Neural progenitor cell (in vitro differentiated cells): ENCODE measurements around the gene CDK4. TPM values are rescaled to one million over a fixed set of nuclear protein-coding genes. Genes with fewer than 3 reads are reported as not detected.
A peak's percentile ranks its signal among the peaks of the same experiment; 100 is the strongest.

ENCODE experiments used
- DNase-seq: peaks from one replicate; pipeline ENCODE4 v3.0.0-alpha.2; 2016; ENCODE audit warnings: low spot score
- H2AFZ ChIP-seq: fragments of 200-600 bp; sonication (generic); replicated peaks from 2 replicates; pipeline ENCODE4 v1.6.1; 2016; ENCODE audit warnings: antibody characterized with exemption
- H3F3A ChIP-seq: fragments of 200-600 bp; sonication (generic); 2 replicates; pipeline ENCODE4 v1.6.1; 2016; ENCODE audit warnings: antibody characterized with exemption, low read depth
- H3K27ac ChIP-seq: fragments of 200-600 bp; sonication (generic); 2 replicates; pipeline ENCODE4 v1.5.1; 2016; ENCODE audit warnings: mild to moderate bottlenecking
- H3K27me3 ChIP-seq: fragments of 200-600 bp; sonication (generic); 2 replicates; pipeline ENCODE4 v1.6.1; 2016; ENCODE audit warnings: mild to moderate bottlenecking, moderate library complexity
- H3K36me3 ChIP-seq: fragments of 200-600 bp; sonication (generic); 2 replicates; pipeline ENCODE4 v1.5.1; 2016
- H3K4me1 ChIP-seq: fragments of 200-600 bp; sonication (generic); 2 replicates; pipeline ENCODE4 v1.6.1; 2016; ENCODE audit warnings: mixed run types
- H3K4me2 ChIP-seq: fragments of 200-600 bp; sonication (generic); 2 replicates; pipeline ENCODE4 v1.6.1; 2016
- H3K4me3 ChIP-seq: fragments of 200-600 bp; sonication (generic); 2 replicates; pipeline ENCODE4 v1.5.1; 2016
- H3K79me2 ChIP-seq: fragments of 200-600 bp; sonication (generic); 2 replicates; pipeline ENCODE4 v1.6.1; 2016; ENCODE audit warnings: low read depth
- H3K9ac ChIP-seq: fragments of 200-600 bp; sonication (generic); 2 replicates; pipeline ENCODE4 v1.6.1; 2016
- H3K9me3 ChIP-seq: fragments of 200-600 bp; sonication (generic); 2 replicates; pipeline ENCODE4 v1.5.1; 2016; ENCODE audit warnings: low read depth
- H4K20me1 ChIP-seq: fragments of 200-600 bp; sonication (generic); 2 replicates; pipeline ENCODE4 v1.6.1; 2016; ENCODE audit warnings: low read depth
- H3K27ac Mint-ChIP-seq: 3 replicates; pipeline ENCODE4 v1.8.0; 2021; ENCODE audit warnings: mixed read lengths
- H3K27me3 Mint-ChIP-seq: 2 replicates; pipeline ENCODE4 v1.8.0; 2022; ENCODE audit warnings: low read depth, mild to moderate bottlenecking, inconsistent platforms, moderate library complexity, mixed read lengths; ENCODE audit not compliant: insufficient read depth
- H3K36me3 Mint-ChIP-seq: 3 replicates; pipeline ENCODE4 v1.8.0; 2021; ENCODE audit warnings: mixed read lengths
- H3K4me1 Mint-ChIP-seq: 3 replicates; pipeline ENCODE4 v1.8.0; 2021; ENCODE audit warnings: mixed read lengths
- H3K4me3 Mint-ChIP-seq: 3 replicates; pipeline ENCODE4 v1.8.0; 2021; ENCODE audit warnings: mild to moderate bottlenecking, moderate library complexity, mixed read lengths
- H3K9me3 Mint-ChIP-seq: 3 replicates; pipeline ENCODE4 v1.8.0; 2020; ENCODE audit warnings: mixed read lengths
- CTCF ChIP-seq: fragments of 200-600 bp; sonication (generic); IDR thresholded peaks from 2 replicates; pipeline ENCODE4 v1.5.1; 2017; ENCODE audit warnings: antibody characterized with exemption, mild to moderate bottlenecking
- EZH2 ChIP-seq: fragments of 200-600 bp; sonication (generic); IDR thresholded peaks from 2 replicates; pipeline ENCODE4 v1.6.1; 2017; ENCODE audit warnings: antibody characterized with exemption, mild to moderate bottlenecking, moderate library complexity
- EZH2phosphoT487 ChIP-seq: fragments of 200-600 bp; sonication (generic); IDR thresholded peaks from 2 replicates; pipeline ENCODE4 v1.6.1; 2017; ENCODE audit warnings: antibody characterized with exemption
- total RNA-seq: library from RNA; depleted of rRNA; stranded (reverse); fragments of >200 nt; gene quantifications from 2 replicates; pipeline ENCODE4 v1.2.3, GENCODE V29; 2015; ENCODE audit warnings: low replicate concordance

CDK4 gene
- total RNA-seq, 1 donor from 2014 or later = 169 TPM

GRCh38 chr12:57767305-57767698 lies 15.2 kb upstream of the CDK4 start:
- Histone ChIP-seq H3K36me3 (no peaks in the 10 kb centered on the region), H3K4me1 (peaks cover 24% of the 10 kb centered on the region), H3F3A (peaks cover 37% of the 10 kb centered on the region), H3K79me2 (peaks cover 8% of the 10 kb centered on the region), H2AFZ (no peak overlapping the region), H3K27ac (no peak overlapping the region), H3K9me3 (no peaks in the 10 kb centered on the region), H3K4me3 (peak overlapping the region; percentile 13), H3K27me3 (peaks cover 56% of the 10 kb centered on the region), H4K20me1 (peaks cover 32% of the 10 kb centered on the region), H3K4me2 (peak overlapping the region; percentile 79), H3K9ac (no peak overlapping the region)
- peaks cover 4% of the 10 kb centered on the region for H3K9me3 Mint-ChIP-seq
- no peak for DNase-seq
- TF ChIP-seq EZH2phosphoT487 (no peak), EZH2 (no peak), CTCF (no peak)
- H3K27ac Mint-ChIP-seq = no peak overlapping the region
- H3K36me3 Mint-ChIP-seq = peaks cover 18% of the 10 kb centered on the region
- H3K4me1 Mint-ChIP-seq = peaks cover 28% of the 10 kb centered on the region
- peaks cover 47% of the 10 kb centered on the region for H3K27me3 Mint-ChIP-seq
- no peak overlapping the region for H3K4me3 Mint-ChIP-seq

- H4K20me1 ChIP-seq = peaks cover 38% of the 10 kb centered on the region
- H2AFZ ChIP-seq = no peak within 1 kb of the TSS
- no peak within 1 kb of the TSS for H3K27ac ChIP-seq
- peak within 1 kb of the TSS; percentile 44 for H3K4me3 ChIP-seq
- Mint-ChIP-seq H3K4me3 (peak within 1 kb of the TSS; percentile 76), H3K27me3 (peaks cover 52% of the 10 kb centered on the region), H3K9me3 (peaks cover 4% of the 10 kb centered on the region), H3K36me3 (peaks cover 18% of the 10 kb centered on the region), H3K27ac (no peak within 1 kb of the TSS), H3K4me1 (peaks cover 26% of the 10 kb centered on the region)
- peaks cover 62% of the 10 kb centered on the region for H3K27me3 ChIP-seq
- H3K36me3 ChIP-seq = no peaks in the 10 kb centered on the region
- H3F3A ChIP-seq = peaks cover 31% of the 10 kb centered on the region
- TF ChIP-seq EZH2phosphoT487 = no peak
- TF ChIP-seq CTCF = no peak
- TF ChIP-seq EZH2 = no peak
- H3K4me2 ChIP-seq = peak within 1 kb of the TSS; percentile 79
- H3K79me2 ChIP-seq = peaks cover 8% of the 10 kb centered on the region
- no peaks in the 10 kb centered on the region for H3K9me3 ChIP-seq
- H3K9ac ChIP-seq = no peak within 1 kb of the TSS
- DNase-seq = peak; percentile 79
- peaks cover 24% of the 10 kb centered on the region for H3K4me1 ChIP-seq
These were observed 14.6 kb upstream of the CDK4 start, which contains the start of gene CYP27B1 for GRCh38 chr12:57766464-57767304. CYP27B1 (minus strand) TSS chr12:57767078; CDS start chr12:57767041, 37 bp downstream.

GRCh38 chr12:57765698-57766463 lies 13.8 kb upstream of the CDK4 start:
- Mint-ChIP-seq H3K4me3 (peak overlapping the region; percentile 76), H3K9me3 (peaks cover 2% of the 10 kb centered on the region)
- H3K27me3 ChIP-seq = peaks cover 62% of the 10 kb centered on the region

More at GRCh38 chr12:57765698-57766463, 13.8 kb upstream of the CDK4 start:
- no peak overlapping the region for H3K9ac ChIP-seq
- peak; percentile 85 for TF ChIP-seq EZH2phosphoT487
- peak; percentile 95 for TF ChIP-seq EZH2
- no peak for TF ChIP-seq CTCF
- H3K27ac Mint-ChIP-seq = no peak overlapping the region
- no peak for DNase-seq
- H3K4me3 ChIP-seq = peak overlapping the region; percentile 44
- no peak overlapping the region for H2AFZ ChIP-seq
- peaks cover 2% of the 10 kb centered on the region for H3K79me2 ChIP-seq
- peaks cover 19% of the 10 kb centered on the region for H3K4me1 Mint-ChIP-seq
- no peak overlapping the region for H3K27ac ChIP-seq
- H3F3A ChIP-seq = peaks cover 31% of the 10 kb centered on the region
- peaks cover 18% of the 10 kb centered on the region for H3K36me3 Mint-ChIP-seq
- H3K36me3 ChIP-seq = no peaks in the 10 kb centered on the region
- peaks cover 52% of the 10 kb centered on the region for H3K27me3 Mint-ChIP-seq
- H3K4me1 ChIP-seq = peaks cover 24% of the 10 kb centered on the region
- H3K4me2 ChIP-seq = peak overlapping the region; percentile 79
- H3K9me3 ChIP-seq = no peaks in the 10 kb centered on the region
- peaks cover 46% of the 10 kb centered on the region for H4K20me1 ChIP-seq
